K562 (cell line): Measurements from ENCODE around the gene ULBP1. TPM values are rescaled to one million over a fixed set of nuclear protein-coding genes. Genes with fewer than 3 reads are reported as not detected.
A peak's percentile ranks its signal among the peaks of the same experiment; 100 is the strongest.

Source experiments
- ATAC-seq: fragments of 200-7000 bp; cut with Tn5 transposase; 3 replicates; pipeline ENCODE4 v1.9.1; 2020; ENCODE audit warnings: moderate library complexity
- BruUV-seq: library from RNA; stranded (reverse); fragments of 400-500 nt; replicated peaks from 2 replicates; lab custom pipeline; 2021; lab: Mats Ljungman, UMichigan
- CTCF ChIA-PET: fragments of 300-600 bp; formaldehyde crosslinking; extraction: SDS; loops from one replicate; lab custom pipeline; 2021; ENCODE audit warnings: low intra/inter-chr PET ratio; lab: Yijun Ruan, JAX
- POLR2A ChIA-PET: fragments of 300-600, 350-650 bp; sonication (Branson Sonifier 250); formaldehyde crosslinking; extraction: SDS; loops from one replicate; lab custom pipeline; 2021; ENCODE audit warnings: antibody characterized with exemption, inconsistent platforms; lab: Yijun Ruan, JAX
- DNase-seq, 4 experiments: peaks; one replicate each; pipeline versions ENCODE4 v3.0.0 to v3.0.0-alpha.2; 2011 to 2018; ENCODE audit warnings: low spot score in 3 of 4, mixed read lengths in 3 of 4; ENCODE audit errors: extremely low read depth in 1 of 4
- FAIRE-seq: peaks from 2 replicates; lab custom pipeline; 2011; peaks lifted over from hg19 to GRCh38; lab: Jason Lieb, UNC
- H2AFZ ChIP-seq: 2 replicates; pipeline ENCODE4 v1.6.0; 2011; ENCODE audit warnings: low read depth, low read length, control low read depth, inconsistent platforms
- H3K27ac ChIP-seq: fragments of 200-600 bp; 3 replicates; pipeline ENCODE4 v1.8.0; 2011; ENCODE audit warnings: low read depth, mild to moderate bottlenecking, control low read depth, inconsistent platforms, low read length, moderate library complexity, mixed read lengths; ENCODE audit errors: extremely low read depth
- H3K27me3 ChIP-seq, 2 experiments: fragments of 300-600 bp in 1 of 2; 2 replicates in 1 of 2; 3 replicates in 1 of 2; pipeline versions ENCODE4 v1.6.0 to v1.8.0; 2011; ENCODE audit warnings: inconsistent platforms in 2 of 2, low read length in 2 of 2, mild to moderate bottlenecking in 1 of 2, mixed read lengths in 1 of 2, moderate library complexity in 1 of 2; ENCODE audit not compliant: control insufficient read depth in 2 of 2, insufficient read depth in 2 of 2
- H3K36me3 ChIP-seq: fragments of 300-600 bp; 3 replicates; pipeline ENCODE4 v1.8.0; 2011; ENCODE audit warnings: mild to moderate bottlenecking, low read length, inconsistent platforms; ENCODE audit not compliant: control insufficient read depth, insufficient read depth
- H3K4me1 ChIP-seq, 2 experiments: fragments of 200-600 bp in 1 of 2; replicated peaks in 1 of 2; 2 replicates in 1 of 2; 3 replicates in 1 of 2; pipeline versions ENCODE4 v1.5.1 to v1.8.0; 2011; ENCODE audit warnings: inconsistent platforms in 2 of 2, low read length in 2 of 2, mild to moderate bottlenecking in 1 of 2, mixed read lengths in 1 of 2, moderate library complexity in 1 of 2; ENCODE audit not compliant: control insufficient read depth in 2 of 2, insufficient read depth in 2 of 2
- H3K4me2 ChIP-seq: 2 replicates; pipeline ENCODE4 v1.6.1; 2011; ENCODE audit warnings: low read length, control low read depth, inconsistent platforms, mixed read lengths; ENCODE audit not compliant: insufficient read depth
- H3K4me3 ChIP-seq: fragments of 200-600 bp; sonication (generic), shearing (Covaris generic); 2 replicates; pipeline ENCODE4 v1.5.1; 2016; ENCODE audit warnings: control low read depth, inconsistent platforms
- H3K79me2 ChIP-seq: fragments of 200-600 bp; 3 replicates; pipeline ENCODE4 v1.8.0; 2011; ENCODE audit warnings: low read length, inconsistent platforms; ENCODE audit not compliant: control insufficient read depth, insufficient read depth
- H3K9ac ChIP-seq, 2 experiments: 2 replicates each; pipeline versions ENCODE4 v1.6.0 to v1.6.1; 2011; ENCODE audit warnings: low read depth in 2 of 2, low read length in 2 of 2, control low read depth in 1 of 2, inconsistent platforms in 1 of 2, mild to moderate bottlenecking in 1 of 2, mixed read lengths in 1 of 2; ENCODE audit not compliant: insufficient read depth in 1 of 2
- H3K9me1 ChIP-seq: one replicate; pipeline ENCODE4 v1.6.0; 2011; ENCODE audit warnings: inconsistent platforms, mild to moderate bottlenecking, low read length, moderate library complexity; ENCODE audit not compliant: control insufficient read depth, insufficient read depth
- H3K9me3 ChIP-seq: replicated peaks from 2 replicates; pipeline ENCODE4 v1.5.1; 2011; ENCODE audit warnings: low read depth, low read length, inconsistent platforms; ENCODE audit not compliant: control insufficient read depth, insufficient read depth
- H4K20me1 ChIP-seq: replicated peaks from 2 replicates; pipeline ENCODE4 v1.6.1; 2011; ENCODE audit warnings: low read length, inconsistent platforms, mixed read lengths; ENCODE audit not compliant: control insufficient read depth, insufficient read depth
- CTCF ChIP-seq, 3 experiments: IDR thresholded peaks in 2 of 3; conservative IDR thresholded peaks in 1 of 3; 2 replicates each; pipeline ENCODE4 v1.5.1; 2011 to 2012; ENCODE audit warnings: low read length in 3 of 3, mild to moderate bottlenecking in 3 of 3, control low read depth in 2 of 3, improper control_type of control experiment in 1 of 3, inconsistent platforms in 1 of 3, low read depth in 1 of 3, mixed read lengths in 1 of 3, moderate library complexity in 1 of 3; ENCODE audit not compliant: insufficient read depth in 2 of 3
- MTA3 ChIP-seq: fragments of 450-650 bp; formaldehyde crosslinking; IDR thresholded peaks from 2 replicates; pipeline ENCODE4 v1.6.1; 2017; ENCODE audit warnings: mild to moderate bottlenecking, borderline replicate concordance
- NFRKB ChIP-seq: fragments of 450-650 bp; IDR thresholded peaks from 2 replicates; pipeline ENCODE4 v1.6.1; 2016; ENCODE audit warnings: low read depth
- RCOR1 ChIP-seq, 2 experiments: IDR thresholded peaks; 2 replicates each; pipeline ENCODE4 v1.6.1; 2012; ENCODE audit warnings: low read depth in 2 of 2, low read length in 2 of 2, borderline replicate concordance in 1 of 2, improper control_type of control experiment in 1 of 2
- ZNF354B ChIP-seq: fragments of 250-450 bp; sonication (Bioruptor Pico); IDR thresholded peaks from 2 replicates; pipeline ENCODE4 v1.4.0; 2020
- WGBS: fragments of 100-300 bp; shearing (Covaris generic); methylation state at CpG from one replicate; pipeline ENCODE4 v1.1.6; 2016; ENCODE audit warnings: low coverage, mixed read lengths; ENCODE audit not compliant: insufficient coverage; ENCODE audit errors: missing lambda C conversion rate; 5-methylcytosine and 5-hydroxymethylcytosine counted together
- in situ Hi-C: fragments of 300-500 bp; cut with MboI; formaldehyde crosslinking; loops from 4 replicates; pipeline ENCODE4 v1.15.0; 2018; ENCODE audit warnings: inconsistent platforms, mixed read lengths
- intact Hi-C: fragments of 100-400 bp; cut with micrococcal nuclease; formaldehyde crosslinking; loops from 2 replicates; pipeline ENCODE4 v1.14.2; 2022
- polyA plus RNA-seq, 8 experiments: library from polyadenylated mRNA; depleted of rRNA in 4 of 8; stranded (reverse) in 5 of 8; unstranded in 3 of 8; fragments of >200 nt; fragmentation: Nextera tagmentation in 2 of 8; fragmentation: Illumina TruSeq in 1 of 8; extraction: Ambion mirVana in 2 of 8; extraction: Trizol in 1 of 8; gene quantifications; 2 replicates each; pipeline versions ENCODE4 v1.2.1 to v1.2.3, GENCODE V29; 2011 to 2014; ENCODE audit warnings: inconsistent platforms in 1 of 8, missing spikeins in 1 of 8
- total RNA-seq, 7 experiments: library from RNA; depleted of rRNA in 6 of 7; stranded (reverse); fragments of >200 nt in 6 of 7; fragmentation: Illumina TruSeq in 2 of 7; extraction: Trizol in 2 of 7; gene quantifications; 2 replicates each; pipeline versions ENCODE4 v1.2.1 to v1.2.3, GENCODE V29; 2011 to 2021; ENCODE audit warnings: low replicate concordance in 1 of 7

ULBP1 gene
- total and polyA plus RNA-seq, 9 of the 15 experiments (the other 6 are each of a cell fraction or from before 2014, with no cell fraction given) = 0.33 to 6.0 (median 2.5) TPM

GRCh38 chr6:149979293-149979692 is 15.6 kb downstream of the ULBP1 start:
- no peak overlapping the region for H3K4me2 ChIP-seq
- ChIA-PET POLR2A (no interaction called here), CTCF (no interaction called here)
- in situ Hi-C loops (no loop called here), intact Hi-C loops (no loop called here)
- FAIRE-seq (no peak), ATAC-seq (no peak), DNase-seq (no peak)
- H3K27ac ChIP-seq = no peak overlapping the region
- H3K9ac ChIP-seq = no peak overlapping the region
- no peak overlapping the region for H2AFZ ChIP-seq
- no peaks in the 10 kb centered on the region for H3K36me3 ChIP-seq
- H3K9me3 ChIP-seq = no peaks in the 10 kb centered on the region
- no peaks in the 10 kb centered on the region for H3K4me1 ChIP-seq
- no TSS peak for BruUV-seq
- H3K4me3 ChIP-seq = no peak overlapping the region
- no peaks in the 10 kb centered on the region; the same call in 1 of the 2 replicates for H4K20me1 ChIP-seq
- TF ChIP-seq CTCF (IDR thresholded peaks at IDR 0.05 in 2 of 3, conservative IDR thresholded peaks at IDR 0.05 in 1 of 3; ENCODE audit: insufficient read depth in 2 of 3, low read depth in 1 of 3, low read length in 3 of 3) (no peak), RCOR1 (IDR thresholded peaks at IDR 0.05; ENCODE audit: borderline replicate concordance in 1 of 2, low read depth in 2 of 2, low read length in 2 of 2) (no peak), ZNF354B (CRISPR knock-in tag) (no peak)
- 0% methylated on average over 6 of the region's 6 CpGs for WGBS
- no peaks in the 10 kb centered on the region for H3K9me1 ChIP-seq
- H3K27me3 ChIP-seq = peaks cover 17 to 47% of the 10 kb centered on the region in 2 experiments; a peak in 4 of 5 replicates
- H3K79me2 ChIP-seq = no peaks in the 10 kb centered on the region

GRCh38 chr6:149983145-149983544 is 19.4 kb downstream of the ULBP1 start:
- CTCF ChIA-PET = interaction anchor here (0.6 kb wide), 1 partner anchor 599 kb away, joined by 5 read pairs; no protein-coding TSS in a partner anchor
- Histone ChIP-seq H2AFZ (no peak overlapping the region), H3K27me3 (peaks cover 38 to 45% of the 10 kb centered on the region in 2 experiments), H3K9ac (no peak overlapping the region), H3K9me3 (no peaks in the 10 kb centered on the region), H4K20me1 (no peaks in the 10 kb centered on the region), H3K4me2 (no peak overlapping the region), H3K79me2 (no peaks in the 10 kb centered on the region), H3K4me3 (no peak overlapping the region), H3K36me3 (no peaks in the 10 kb centered on the region), H3K4me1 (no peaks in the 10 kb centered on the region), H3K9me1 (no peaks in the 10 kb centered on the region), H3K27ac (no peak overlapping the region)
- intact Hi-C loops = no loop called here
- FAIRE-seq = no peak
- ATAC-seq = peak; percentile 43
- TF ChIP-seq NFRKB = no peak
- no peak for TF ChIP-seq MTA3
- 2% methylated on average over 9 of the region's 9 CpGs for WGBS
- BruUV-seq = no TSS peak
- in situ Hi-C loops = no loop called here
- POLR2A ChIA-PET = no interaction called here
- DNase-seq = no peak
